ENCODE measurements around the gene PTPN14.
"Not testable (repeated sequence)": the region's sequence is repeated elsewhere in the genome, so short reads cannot be mapped to it uniquely, and the experiment has no call there.

PTPN14 gene

DNA sequence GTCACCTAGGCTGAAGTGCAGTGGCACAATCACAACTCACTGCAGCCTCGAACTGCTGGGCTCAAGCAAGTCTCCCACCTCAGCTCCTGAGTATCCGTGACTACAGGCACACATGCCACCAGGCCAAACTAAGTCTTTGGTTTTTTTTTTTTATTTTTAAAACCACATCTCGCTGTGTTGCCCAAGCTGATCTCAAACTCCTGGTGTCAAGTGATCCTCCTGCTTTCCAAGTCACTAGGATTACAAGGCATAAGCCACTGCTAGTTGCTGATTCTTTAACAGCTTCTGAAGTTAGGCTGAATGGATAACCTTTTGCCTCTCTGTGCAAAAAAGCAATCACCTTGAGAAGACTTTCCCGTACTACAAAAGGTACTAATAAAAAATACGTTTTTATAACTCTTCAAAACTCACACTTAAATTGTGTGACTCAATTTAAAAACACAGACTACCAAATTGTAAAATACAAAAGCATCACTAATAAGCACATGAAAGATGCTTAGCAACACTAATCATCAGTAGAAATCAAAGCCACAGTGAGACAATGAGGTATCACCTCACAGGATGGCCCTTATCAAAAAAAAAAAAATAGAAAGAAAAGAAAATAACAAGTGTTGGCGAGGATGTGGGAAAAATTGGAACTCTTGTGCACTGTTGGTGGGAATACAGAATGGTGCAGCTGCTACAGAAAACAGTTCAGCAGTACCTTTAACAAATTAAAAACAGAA lies 40.3 kb downstream of the PTPN14 start:
- no peak for DNase-seq (ENCODE audit: low read depth in 2 of 2)

DNA sequence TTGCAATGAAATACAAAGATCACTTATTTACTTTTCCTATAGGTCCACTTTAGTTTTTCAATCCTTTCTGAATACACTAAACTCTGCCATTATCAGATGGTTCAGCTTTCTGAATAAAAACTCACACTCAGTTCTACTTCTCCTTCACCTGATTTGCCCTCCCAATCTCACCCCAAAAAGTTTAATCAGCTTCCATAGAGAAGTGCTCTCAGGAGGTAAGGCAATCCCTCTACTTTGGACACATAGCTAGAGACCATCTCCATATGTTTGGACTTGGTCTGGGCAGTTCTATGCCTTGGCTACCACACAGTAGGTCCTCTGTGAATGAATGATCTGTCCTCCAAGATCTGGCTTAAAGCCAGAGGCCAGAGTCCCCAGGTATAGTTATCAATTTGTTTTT lies 40.9 kb downstream of the PTPN14 start:
- no peak for DNase-seq (ENCODE audit: low read depth in 2 of 2)

DNA sequence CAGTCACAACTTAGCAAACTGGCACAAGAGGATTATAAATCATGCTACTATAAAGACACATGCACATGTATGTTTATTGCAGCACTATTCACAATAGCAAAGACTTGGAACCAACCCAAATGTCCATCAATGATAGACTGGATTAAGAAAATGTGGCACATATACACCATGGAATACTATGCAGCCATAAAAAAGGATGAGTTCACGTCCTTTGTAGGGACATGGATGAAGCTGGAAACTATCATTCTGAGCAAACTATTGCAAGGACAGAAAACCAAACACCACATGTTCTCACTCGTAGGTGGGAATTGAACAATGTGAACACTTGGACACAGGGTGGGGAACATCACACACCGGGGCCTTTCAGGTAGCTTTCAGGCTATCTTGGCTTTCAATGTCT lies 41.8 kb downstream of the PTPN14 start:
- DNase-seq (ENCODE audit: low read depth in 2 of 2) = not testable (repeated sequence)

DNA sequence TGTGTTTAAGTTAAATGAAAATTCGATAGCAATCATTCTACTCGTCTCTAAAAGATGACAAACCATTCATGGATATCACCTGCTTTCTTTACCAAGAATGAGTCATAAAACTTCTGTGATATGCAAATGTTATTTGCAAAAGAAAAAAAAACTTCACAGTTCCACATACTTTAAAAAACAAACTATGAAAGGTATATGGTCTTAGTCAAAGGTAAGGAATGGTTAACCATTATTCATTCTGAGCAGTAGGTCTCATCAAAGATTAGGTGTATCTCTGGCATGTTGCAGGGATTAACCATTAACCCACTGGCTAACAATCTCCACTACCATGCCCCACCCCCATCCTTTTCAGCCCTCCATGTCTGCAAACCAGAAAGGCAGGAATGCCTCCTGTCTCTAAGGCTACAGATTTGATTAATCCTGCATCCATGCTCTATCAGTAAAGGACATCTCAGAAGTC lies 44.4 kb downstream of the PTPN14 start:
- no peak for DNase-seq (ENCODE audit: low read depth in 2 of 2)

DNA sequence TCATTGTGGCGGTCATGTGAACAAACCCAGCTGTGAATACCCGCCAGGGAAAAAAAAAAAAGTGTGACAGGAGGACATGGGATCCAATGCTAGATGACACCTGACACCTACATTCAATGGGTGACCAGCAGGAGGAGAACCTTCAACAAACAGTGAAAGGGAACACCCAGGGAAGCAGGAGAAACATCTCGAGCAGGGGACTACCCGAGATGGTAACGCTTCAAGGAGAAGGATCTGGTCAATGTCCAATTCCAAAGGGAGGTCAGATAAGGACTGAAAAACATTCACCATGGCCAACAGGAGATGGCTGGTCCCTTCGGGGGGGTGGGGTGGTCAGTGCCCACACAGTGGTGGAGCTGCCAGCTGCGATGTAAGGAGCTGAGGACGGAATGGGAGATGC lies 46.3 kb downstream of the PTPN14 start:
- DNase-seq (ENCODE audit: low read depth in 2 of 2) = no peak

- no peak for DNase-seq (ENCODE audit: low read depth in 2 of 2)
These were observed 47.1 kb downstream of the PTPN14 start for GRCh38 chr1:214504330-214504729.

GRCh38 chr1:214503553-214503952 lies 47.8 kb downstream of the PTPN14 start:
- DNase-seq (ENCODE audit: low read depth in 2 of 2) = no peak

GRCh38 chr1:214500340-214501055 lies 50.9 kb downstream of the PTPN14 start:
- DNase-seq (ENCODE audit: low read depth in 2 of 2) = no peak

DNA sequence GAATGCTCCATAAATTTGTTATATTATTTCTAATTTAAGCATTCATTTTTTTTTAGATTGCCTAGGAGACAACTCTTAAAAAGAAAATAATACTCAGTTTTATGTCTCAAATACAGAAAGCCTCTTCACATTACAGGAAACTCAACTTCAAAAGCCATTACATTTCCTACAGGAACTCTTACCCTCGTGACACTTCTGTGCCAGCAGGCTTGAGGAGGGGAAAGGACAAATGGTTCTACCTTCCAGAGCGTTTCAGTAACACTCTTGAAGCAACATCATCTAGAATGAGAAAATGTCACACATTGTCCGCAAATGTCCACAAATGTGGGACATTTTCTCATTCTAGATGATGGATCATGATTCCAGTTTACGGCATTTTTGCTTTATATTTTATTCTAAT lies 51.7 kb downstream of the PTPN14 start:
- DNase-seq (ENCODE audit: low read depth in 2 of 2) = no peak

GRCh38 chr1:214498021-214498420 lies 53.4 kb downstream of the PTPN14 start:
- DNase-seq (ENCODE audit: low read depth in 2 of 2) = no peak

- no peak for DNase-seq (ENCODE audit: low read depth in 2 of 2)
These were observed 55.3 kb downstream of the PTPN14 start for GRCh38 chr1:214496126-214496525.

- no peak for DNase-seq (ENCODE audit: low read depth in 2 of 2)
These were observed 56.7 kb downstream of the PTPN14 start for GRCh38 chr1:214494706-214495105.

GRCh38 chr1:214494179-214494578 lies 57.2 kb downstream of the PTPN14 start:
- DNase-seq (ENCODE audit: low read depth in 2 of 2) = not testable (repeated sequence)

- no peak for DNase-seq (ENCODE audit: low read depth in 2 of 2)
These were observed 58.1 kb downstream of the PTPN14 start for GRCh38 chr1:214493126-214493796.

- no peak for DNase-seq (ENCODE audit: low read depth in 2 of 2)
These were observed 58.9 kb downstream of the PTPN14 start for GRCh38 chr1:214492401-214493075.

DNA sequence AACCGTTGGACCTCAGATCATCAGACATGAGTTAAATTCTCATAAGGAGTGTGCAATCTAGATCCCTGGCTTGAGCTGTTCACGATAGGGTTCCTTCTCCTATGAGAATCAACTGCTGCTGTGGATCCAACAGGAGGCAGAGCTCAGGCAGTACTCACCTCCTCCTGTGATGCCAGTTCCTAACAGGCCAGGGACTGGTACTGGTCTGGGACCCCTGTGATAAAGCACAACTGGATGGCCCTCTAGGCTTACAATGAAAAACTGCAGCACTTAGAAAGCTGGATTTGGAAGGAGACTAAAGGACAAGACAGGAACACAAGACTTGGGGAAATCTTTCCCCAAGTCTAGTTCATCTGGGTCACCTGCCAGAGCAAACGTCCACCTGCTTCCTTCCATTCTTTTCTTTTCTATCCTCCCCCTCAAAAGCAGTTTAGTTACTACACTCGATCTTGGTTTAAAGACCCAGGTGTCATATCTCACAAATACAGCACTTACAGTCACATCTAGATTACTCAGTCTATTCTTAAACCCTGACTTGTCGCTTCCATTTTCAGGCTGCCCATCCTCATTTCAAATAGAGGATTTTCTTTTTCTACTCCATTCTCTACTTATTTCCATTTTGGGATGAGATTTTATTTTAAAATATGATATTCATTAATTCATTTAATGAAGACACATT lies 59.8 kb downstream of the PTPN14 start:
- DNase-seq (ENCODE audit: low read depth in 2 of 2) = no peak

GRCh38 chr1:214485151-214485550 lies 66.3 kb downstream of the PTPN14 start:
- DNase-seq (ENCODE audit: low read depth in 2 of 2) = no peak

DNA sequence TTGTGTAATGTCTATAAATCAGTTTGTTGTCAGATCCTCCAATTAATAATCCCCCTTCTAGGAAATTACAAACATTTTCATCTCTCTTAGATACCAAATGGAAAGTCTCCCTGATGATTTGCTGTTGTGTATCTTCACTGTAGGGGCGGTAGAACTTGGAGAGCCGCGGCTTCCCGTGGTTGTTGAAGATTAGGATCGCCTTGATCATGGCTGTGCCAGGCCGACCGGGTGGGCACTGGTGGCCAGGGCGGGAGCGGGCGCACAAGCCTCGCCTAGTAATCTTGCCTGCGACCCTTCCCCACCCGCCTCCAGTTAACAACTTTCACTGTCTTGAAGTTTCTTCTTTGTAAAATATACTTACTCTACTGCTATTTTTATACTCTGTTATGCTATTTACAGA lies 68.2 kb downstream of the PTPN14 start:
- DNase-seq (ENCODE audit: low read depth in 2 of 2) = not testable (repeated sequence)

DNA sequence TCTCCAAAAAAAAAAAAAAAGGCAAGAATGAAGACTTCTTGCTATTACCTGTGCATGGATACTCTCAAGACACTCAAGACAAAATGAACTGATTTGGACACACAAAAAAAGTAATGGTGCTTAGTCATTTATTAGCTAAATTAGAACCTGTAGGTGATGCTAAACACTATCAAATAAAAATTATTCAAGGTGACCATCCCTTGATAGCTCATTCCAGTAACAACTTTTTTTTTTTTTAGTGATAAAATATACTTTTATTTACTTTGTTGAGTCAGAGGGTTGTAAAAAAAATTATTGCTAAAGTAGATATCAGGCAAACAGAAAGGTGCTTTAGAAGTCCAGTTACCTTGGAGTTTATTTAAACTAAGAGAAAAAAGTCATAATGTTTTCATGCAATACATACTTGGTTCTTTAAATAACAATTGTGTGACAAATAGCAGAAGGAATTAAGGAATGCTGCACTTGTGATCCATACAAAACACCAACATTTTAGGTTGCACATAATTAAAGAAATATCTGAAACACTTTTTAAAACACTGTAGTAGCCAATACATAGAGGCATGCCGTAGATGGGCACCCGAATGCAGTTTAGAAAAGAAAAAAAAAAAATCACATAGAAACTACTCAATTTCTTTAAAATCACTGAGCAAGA lies 69.3 kb downstream of the PTPN14 start:
- DNase-seq (ENCODE audit: low read depth in 2 of 2) = not testable (repeated sequence)

GRCh38 chr1:214476986-214477870 lies 74.2 kb downstream of the PTPN14 start:
- DNase-seq (ENCODE audit: low read depth in 2 of 2) = no peak
